ENCODE measurements around the gene PAX2. TPM values are rescaled to one million over a fixed set of nuclear protein-coding genes. Genes with fewer than 3 reads are reported as not detected.

Gene PAX2
- total and polyA plus RNA-seq, 7 experiments from 2014 or later: not detected

GRCh38 chr10:100742936-100743335 is 2.4 kb upstream of the PAX2 start:
- intact Hi-C loops (cut with micrococcal nuclease): loop anchor here (1.0 to 10.0 kb wide), 6 partner anchors 73 to 474 kb away; no protein-coding TSS in a partner anchor
- H3K27ac ChIP-seq (ENCODE audit: low read depth, low read length): no peak overlapping the region
- H3K27me3 Mint-ChIP-seq: peaks cover 68 to 88% (median 73%) of the 10 kb centered on the region in 5 donors
- H3K36me3 Mint-ChIP-seq: no peaks in the 10 kb centered on the region
- H3K36me3 ChIP-seq (ENCODE audit: control insufficient read depth in 2 of 3, insufficient read depth in 3 of 3, low read length in 3 of 3): no peaks in the 10 kb centered on the region
- peaks cover 32 to 58% (median 42%) of the 10 kb centered on the region in 7 donors for H3K4me1 Mint-ChIP-seq
- H3K4me1 ChIP-seq (ENCODE audit: control insufficient read depth in 2 of 2, insufficient read depth in 2 of 2, low read length in 2 of 2): peaks cover 2 to 15% of the 10 kb centered on the region in 2 donors
- H3K4me3 ChIP-seq (ENCODE audit: low read length): no peak overlapping the region
- ChIA-PET CTCF (interaction anchor here (0.8 to 1.5 kb wide), 3 partner anchors 180 to 229 kb away, joined by 3 to 7 read pairs (median 6); no protein-coding TSS in a partner anchor), POLR2A (no interaction called here)
- no peak overlapping the region for H3K27ac Mint-ChIP-seq
- peak overlapping the region in 3 of 10 donors; percentile 20 to 72 (median 22) for H3K4me3 Mint-ChIP-seq
- no peaks in the 10 kb centered on the region for H3K9me3 ChIP-seq (ENCODE audit: control insufficient read depth in 2 of 3, low read length in 3 of 3)
- ATAC-seq: no peak
- H3K9me3 Mint-ChIP-seq: peaks cover 0 to 1% (median 0%) of the 10 kb centered on the region in 11 donors
- H3K27me3 ChIP-seq (ENCODE audit: control insufficient read depth in 2 of 2, insufficient read depth in 2 of 2, low read length in 2 of 2): peaks cover 10 to 29% of the 10 kb centered on the region in 2 donors
- DNase-seq: no peak

- H3K27me3 Mint-ChIP-seq: peaks cover 60 to 88% (median 66%) of the 10 kb centered on the region in 5 donors
- H3K27ac Mint-ChIP-seq: peak overlapping the region in 1 of 9 donors; percentile 61
- peaks cover 27 to 56% (median 36%) of the 10 kb centered on the region in 7 donors for H3K4me1 Mint-ChIP-seq
- Histone ChIP-seq H3K36me3 (ENCODE audit: control insufficient read depth in 2 of 3, insufficient read depth in 3 of 3, low read length in 3 of 3) (no peaks in the 10 kb centered on the region), H3K4me1 (ENCODE audit: control insufficient read depth in 2 of 2, insufficient read depth in 2 of 2, low read length in 2 of 2) (peaks cover 4 to 17% of the 10 kb centered on the region in 2 donors), H3K9me3 (ENCODE audit: control insufficient read depth in 2 of 3, low read length in 3 of 3) (no peaks in the 10 kb centered on the region), H3K27ac (ENCODE audit: low read depth, low read length) (no peak overlapping the region), H3K4me3 (ENCODE audit: low read length) (no peak overlapping the region), H3K27me3 (ENCODE audit: control insufficient read depth in 2 of 2, insufficient read depth in 2 of 2, low read length in 2 of 2) (peaks cover 10 to 27% of the 10 kb centered on the region in 2 donors)
- peak in 6 of 9 donors; percentile 41 to 48 (median 44) for DNase-seq
- intact Hi-C loops (cut with micrococcal nuclease): loop anchor here (1.0 to 10.0 kb wide), 6 partner anchors 73 to 474 kb away; no protein-coding TSS in a partner anchor
- ATAC-seq: peak; percentile 72
- POLR2A ChIA-PET: no interaction called here
- peaks cover 0 to 1% (median 0%) of the 10 kb centered on the region in 11 donors for H3K9me3 Mint-ChIP-seq
- peak overlapping the region; percentile 23 to 72 (median 58) for H3K4me3 Mint-ChIP-seq
- CTCF ChIA-PET: interaction anchor here (0.7 to 1.5 kb wide), 4 partner anchors 44 to 230 kb away, joined by 3 to 7 read pairs (median 4); no protein-coding TSS in a partner anchor
- H3K36me3 Mint-ChIP-seq: no peaks in the 10 kb centered on the region
Observed at GRCh38 chr10:100743626-100744135, 1.7 kb upstream of the PAX2 start.

DNA sequence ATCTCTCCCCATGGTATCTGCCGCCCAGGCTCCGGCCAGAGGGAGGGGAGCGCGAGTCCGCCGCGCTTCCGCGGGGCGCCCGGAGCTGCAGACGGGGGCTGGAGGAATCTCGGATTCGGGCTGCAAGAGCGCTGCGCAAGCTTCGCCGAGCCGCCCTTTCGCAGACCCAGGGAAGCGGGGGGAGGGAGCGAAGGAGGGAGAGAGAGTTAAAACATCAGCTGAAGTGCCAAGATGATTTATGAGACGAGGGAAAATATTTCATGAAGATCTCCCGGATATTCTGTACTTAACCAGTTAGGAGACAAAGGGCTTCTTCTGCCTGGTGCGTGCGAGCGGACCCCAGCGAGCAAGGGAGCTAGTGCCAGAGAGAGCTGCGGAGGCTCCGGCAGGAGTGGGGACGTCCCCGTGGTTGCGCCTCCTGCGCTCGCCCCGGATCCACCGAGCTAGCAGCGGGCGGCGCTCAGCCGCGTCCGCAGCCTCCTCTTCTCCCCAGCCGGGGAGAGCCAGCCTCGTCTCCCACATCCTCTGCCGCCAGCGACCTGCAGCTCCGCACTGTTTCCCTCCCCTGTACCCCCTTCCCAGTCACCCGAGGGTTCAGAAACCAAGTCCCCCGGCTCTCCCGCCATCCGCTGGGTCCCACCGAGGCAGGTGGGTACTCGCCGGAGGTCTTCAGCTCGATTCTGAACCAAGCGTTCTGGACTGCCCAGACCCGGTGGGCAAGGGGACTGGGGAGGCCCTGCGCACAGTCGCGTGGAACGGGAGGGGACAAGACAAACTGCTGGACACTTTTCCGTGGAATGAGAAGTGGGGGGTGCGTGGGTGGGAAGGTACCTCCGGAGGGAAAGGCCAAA is 1.0 kb upstream of the PAX2 start:
- CTCF ChIA-PET: interaction anchor here (0.8 to 1.5 kb wide), 2 partner anchors 182 to 184 kb away, joined by 4 to 7 read pairs; no protein-coding TSS in a partner anchor
- H3K9me3 ChIP-seq (ENCODE audit: control insufficient read depth in 2 of 3, low read length in 3 of 3): no peaks in the 10 kb centered on the region
- H3K27me3 ChIP-seq (ENCODE audit: control insufficient read depth in 2 of 2, insufficient read depth in 2 of 2, low read length in 2 of 2): peaks cover 10 to 34% of the 10 kb centered on the region in 2 donors
- peaks cover 4 to 17% of the 10 kb centered on the region in 2 donors for H3K4me1 ChIP-seq (ENCODE audit: control insufficient read depth in 2 of 2, insufficient read depth in 2 of 2, low read length in 2 of 2)
- Mint-ChIP-seq H3K36me3 (no peaks in the 10 kb centered on the region), H3K27me3 (peaks cover 66 to 89% (median 73%) of the 10 kb centered on the region in 5 donors), H3K9me3 (peaks cover 0 to 1% (median 0%) of the 10 kb centered on the region in 11 donors), H3K4me3 (peak overlapping the region in 9 of 10 donors; percentile 9 to 72 (median 59)), H3K27ac (peak overlapping the region in 1 of 9 donors; percentile 46), H3K4me1 (peaks cover 28 to 63% (median 42%) of the 10 kb centered on the region in 7 donors)
- intact Hi-C loops (cut with micrococcal nuclease): loop anchor here (5.0 to 10.0 kb wide), 4 partner anchors 270 to 473 kb away; no protein-coding TSS in a partner anchor
- no peak overlapping the region for H3K4me3 ChIP-seq (ENCODE audit: low read length)
- H3K27ac ChIP-seq (ENCODE audit: low read depth, low read length): no peak overlapping the region
- ATAC-seq: no peak
- no peak for DNase-seq
- POLR2A ChIA-PET: no interaction called here
- H3K36me3 ChIP-seq (ENCODE audit: control insufficient read depth in 2 of 3, insufficient read depth in 3 of 3, low read length in 3 of 3): no peaks in the 10 kb centered on the region

DNA sequence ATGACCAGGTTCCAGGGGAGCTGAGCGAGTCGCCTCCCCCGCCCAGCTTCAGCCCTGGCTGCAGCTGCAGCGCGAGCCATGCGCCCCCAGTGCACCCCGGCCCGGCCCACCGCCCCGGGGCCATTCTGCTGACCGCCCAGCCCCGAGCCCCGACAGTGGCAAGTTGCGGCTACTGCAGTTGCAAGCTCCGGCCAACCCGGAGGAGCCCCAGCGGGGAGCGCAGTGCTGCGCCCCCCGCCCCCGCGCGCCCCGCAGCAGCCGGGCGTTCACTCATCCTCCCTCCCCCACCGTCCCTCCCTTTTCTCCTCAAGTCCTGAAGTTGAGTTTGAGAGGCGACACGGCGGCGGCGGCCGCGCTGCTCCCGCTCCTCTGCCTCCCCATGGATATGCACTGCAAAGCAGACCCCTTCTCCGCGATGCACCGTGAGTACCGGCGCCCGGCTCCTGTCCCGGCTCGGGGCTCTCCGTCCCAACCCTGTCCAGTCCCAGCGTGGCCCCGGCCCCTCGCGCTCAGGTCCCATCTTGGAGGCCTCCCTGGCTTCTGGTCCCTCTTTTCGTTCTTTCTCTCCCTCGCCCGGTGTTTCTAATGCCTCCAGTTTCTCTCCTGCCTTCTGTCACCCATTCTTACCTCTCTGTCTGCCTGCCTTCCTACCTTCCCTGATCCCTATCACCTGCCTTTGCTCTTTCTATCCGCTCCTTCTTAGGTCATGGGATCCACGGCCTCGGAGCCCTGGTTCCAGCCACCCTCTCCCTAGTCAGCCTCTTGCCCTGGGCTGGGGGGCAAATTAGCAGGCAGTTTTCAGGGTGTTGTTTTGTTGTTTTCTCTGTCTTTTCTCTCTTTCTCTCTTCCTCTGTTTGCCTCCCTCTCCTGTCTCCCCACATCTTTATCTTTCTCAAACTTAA is 751 bp downstream of the PAX2 start:
- no peaks in the 10 kb centered on the region for H3K9me3 Mint-ChIP-seq
- intact Hi-C loops (cut with micrococcal nuclease): loop anchor here (5.0 to 10.0 kb wide), 5 partner anchors 81 to 1209 kb away; partner anchors contain the start of gene LBX1 (in 1 of the 2)
- H3K27ac Mint-ChIP-seq: peak overlapping the region in 1 of 9 donors; percentile 72
- H3K4me1 ChIP-seq (ENCODE audit: control insufficient read depth in 2 of 2, insufficient read depth in 2 of 2, low read length in 2 of 2): peaks cover 4 to 17% of the 10 kb centered on the region in 2 donors
- DNase-seq: no peak
- H3K27ac ChIP-seq (ENCODE audit: low read depth, low read length): no peak overlapping the region
- ChIA-PET CTCF (interaction anchor here (0.6 kb wide), 1 partner anchor 798 kb away, joined by 3 read pairs; no protein-coding TSS in a partner anchor), POLR2A (no interaction called here)
- no peaks in the 10 kb centered on the region for H3K9me3 ChIP-seq (ENCODE audit: control insufficient read depth in 2 of 3, low read length in 3 of 3)
- peaks cover 6 to 27% of the 10 kb centered on the region in 2 donors for H3K27me3 ChIP-seq (ENCODE audit: control insufficient read depth in 2 of 2, insufficient read depth in 2 of 2, low read length in 2 of 2)
- no peak overlapping the region for H3K4me3 ChIP-seq (ENCODE audit: low read length)
- H3K4me1 Mint-ChIP-seq: peaks cover 22 to 59% (median 40%) of the 10 kb centered on the region in 7 donors
- peaks cover 58 to 89% (median 67%) of the 10 kb centered on the region in 5 donors for H3K27me3 Mint-ChIP-seq
- peak overlapping the region; percentile 38 to 86 (median 70) for H3K4me3 Mint-ChIP-seq
- H3K36me3 Mint-ChIP-seq: no peaks in the 10 kb centered on the region
- H3K36me3 ChIP-seq (ENCODE audit: control insufficient read depth in 2 of 3, insufficient read depth in 3 of 3, low read length in 3 of 3): no peaks in the 10 kb centered on the region
- ATAC-seq: no peak

GRCh38 chr10:100746784-100747455 is 1.5 kb downstream of the PAX2 start:
- Mint-ChIP-seq H3K27ac (peak overlapping the region in 1 of 9 donors; percentile 72), H3K36me3 (no peaks in the 10 kb centered on the region), H3K4me1 (peaks cover 17 to 59% (median 40%) of the 10 kb centered on the region in 7 donors), H3K4me3 (peak overlapping the region; percentile 24 to 86 (median 67)), H3K9me3 (no peaks in the 10 kb centered on the region), H3K27me3 (peaks cover 55 to 90% (median 72%) of the 10 kb centered on the region in 5 donors)
- intact Hi-C loops (cut with micrococcal nuclease): loop anchor here (5.0 to 10.0 kb wide), 5 partner anchors 80 to 1210 kb away; partner anchors contain the start of gene LBX1 (in 1 of the 2)
- H3K27me3 ChIP-seq (ENCODE audit: control insufficient read depth in 2 of 2, insufficient read depth in 2 of 2, low read length in 2 of 2): peaks cover 6 to 27% of the 10 kb centered on the region in 2 donors
- ATAC-seq (no peak), DNase-seq (no peak)
- no peak overlapping the region for H3K4me3 ChIP-seq (ENCODE audit: low read length)
- ChIA-PET POLR2A (no interaction called here), CTCF (no interaction called here)
- no peak overlapping the region for H3K27ac ChIP-seq (ENCODE audit: low read depth, low read length)
- no peaks in the 10 kb centered on the region for H3K36me3 ChIP-seq (ENCODE audit: control insufficient read depth in 2 of 3, insufficient read depth in 3 of 3, low read length in 3 of 3)
- H3K9me3 ChIP-seq (ENCODE audit: control insufficient read depth in 2 of 3, low read length in 3 of 3): no peaks in the 10 kb centered on the region
- peaks cover 4 to 17% of the 10 kb centered on the region in 2 donors for H3K4me1 ChIP-seq (ENCODE audit: control insufficient read depth in 2 of 2, insufficient read depth in 2 of 2, low read length in 2 of 2)
